Measurements from ENCODE around the gene MAP3K13.

- TF ChIP-seq HDAC2 (IDR thresholded peaks at IDR 0.05): no peak
- TF ChIP-seq PML (IDR thresholded peaks at IDR 0.05; ENCODE audit: low read length): no peak
- TF ChIP-seq CTCF (IDR thresholded peaks at IDR 0.05 in 2 of 3, conservative IDR thresholded peaks at IDR 0.05 in 1 of 3; ENCODE audit: control insufficient read depth in 2 of 3, extremely low read depth in 1 of 3, insufficient read depth in 1 of 3, low read depth in 3 of 3, low read length in 3 of 3): no peak
- no peak for TF ChIP-seq POLR2A (IDR thresholded peaks at IDR 0.05; ENCODE audit: low read depth, low read length)
- TF ChIP-seq CBFB (IDR thresholded peaks at IDR 0.05; ENCODE audit: low read depth): no peak
- TF ChIP-seq E2F4 (IDR thresholded peaks at IDR 0.05; ENCODE audit: low read depth, low read length): no peak
- TF ChIP-seq GABPA (IDR thresholded peaks at IDR 0.05; ENCODE audit: low read depth): no peak
- no peak for TF ChIP-seq ZBTB11 (CRISPR knock-in tag; IDR thresholded peaks at IDR 0.05)
- TF ChIP-seq CREB1 (IDR thresholded peaks at IDR 0.05; ENCODE audit: low read depth): no peak
- TF ChIP-seq ASH2L (IDR thresholded peaks at IDR 0.05; ENCODE audit: borderline replicate concordance, low read depth): no peak
- no peak for TF ChIP-seq POLR2AphosphoS5 (IDR thresholded peaks at IDR 0.05; ENCODE audit: low read length)
- no peak for TF ChIP-seq IKZF2 (IDR thresholded peaks at IDR 0.05)
- no peak for TF ChIP-seq CHD1 (IDR thresholded peaks at IDR 0.05; ENCODE audit: low read depth, low read length)
Observed at GRCh38 chr3:185526349-185526951, 163.5 kb downstream of the MAP3K13 start.

Measured in GM12878 (cell line).